ENCODE measurements around the gene NT5DC3. TPM values are rescaled to one million over a fixed set of nuclear protein-coding genes. Genes with fewer than 3 reads are reported as not detected.

The NT5DC3 gene
- total and polyA plus RNA-seq, 3 experiments from 2014 or later, result 0.93 to 10.0 (median 9.9) TPM

DNA sequence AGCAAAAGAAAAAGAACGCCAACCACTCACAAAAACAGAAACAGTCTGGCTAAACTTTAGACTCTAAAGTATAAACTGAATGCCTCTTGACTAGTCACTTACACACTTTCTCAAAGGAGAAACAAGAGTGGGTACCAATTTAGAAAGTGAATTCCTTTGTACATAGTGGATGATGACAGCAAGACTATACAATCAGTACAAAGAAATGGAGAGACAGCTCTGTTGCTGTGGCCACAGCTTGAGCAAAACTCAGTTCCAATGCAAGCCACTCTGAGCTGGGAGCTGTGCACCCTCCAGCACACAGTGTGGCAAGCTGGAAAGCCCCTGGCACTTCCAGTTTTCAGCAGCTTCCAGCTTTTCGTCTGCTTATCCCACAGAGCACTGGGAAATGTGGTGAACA is 21.7 kb downstream of the NT5DC3 start:
- no peak overlapping the region for H3K4me3 Mint-ChIP-seq
- Histone ChIP-seq H3K4me1 (ENCODE audit: insufficient read depth, low read length) (no peaks in the 10 kb centered on the region), H3K27me3 (ENCODE audit: insufficient read depth, low read length, poor library complexity, severe bottlenecking) (no peaks in the 10 kb centered on the region), H3K9me3 (ENCODE audit: low read length) (no peaks in the 10 kb centered on the region), H3K36me3 (ENCODE audit: insufficient read depth, low read length) (no peaks in the 10 kb centered on the region), H3K27ac (ENCODE audit: low read depth, low read length) (no peak overlapping the region), H3K4me3 (ENCODE audit: low read length) (no peak overlapping the region)
- peaks cover 0 to 2% (median 2%) of the 10 kb centered on the region in 5 donors for H3K9me3 Mint-ChIP-seq
- no peaks in the 10 kb centered on the region for H3K27me3 Mint-ChIP-seq
- CTCF ChIA-PET, result no interaction called here
- no peaks in the 10 kb centered on the region for H3K4me1 Mint-ChIP-seq
- no peak for DNase-seq
- POLR2A ChIA-PET, result no interaction called here
- H3K27ac Mint-ChIP-seq, result no peak overlapping the region
- H3K36me3 Mint-ChIP-seq, result peaks cover 3 to 7% (median 7%) of the 10 kb centered on the region in 3 donors

- ChIA-PET CTCF (no interaction called here), POLR2A (no interaction called here)
- Histone ChIP-seq H3K36me3 (ENCODE audit: insufficient read depth, low read length) (no peaks in the 10 kb centered on the region), H3K27me3 (ENCODE audit: insufficient read depth, low read length, poor library complexity, severe bottlenecking) (no peaks in the 10 kb centered on the region), H3K9me3 (ENCODE audit: low read length) (no peaks in the 10 kb centered on the region), H3K4me1 (ENCODE audit: insufficient read depth, low read length) (no peaks in the 10 kb centered on the region), H3K4me3 (ENCODE audit: low read length) (no peak overlapping the region), H3K27ac (ENCODE audit: low read depth, low read length) (no peak overlapping the region)
- no peak overlapping the region for H3K27ac Mint-ChIP-seq
- no peaks in the 10 kb centered on the region for H3K27me3 Mint-ChIP-seq
- H3K36me3 Mint-ChIP-seq, result peaks cover 6 to 21% (median 14%) of the 10 kb centered on the region in 3 donors
- no peak overlapping the region for H3K4me3 Mint-ChIP-seq
- DNase-seq, result no peak
- no peaks in the 10 kb centered on the region for H3K4me1 Mint-ChIP-seq
- peaks cover 0 to 2% (median 2%) of the 10 kb centered on the region in 5 donors for H3K9me3 Mint-ChIP-seq
Measured at GRCh38 chr12:103817791-103818190, 23.2 kb downstream of the NT5DC3 start.

GRCh38 chr12:103816663-103817062 is 24.4 kb downstream of the NT5DC3 start:
- peaks cover 0 to under 1% (median 0%) of the 10 kb centered on the region in 5 donors for H3K9me3 Mint-ChIP-seq
- no peak for DNase-seq
- CTCF ChIA-PET, result no interaction called here

GRCh38 chr12:103814436-103814835 is 26.6 kb downstream of the NT5DC3 start:
- H3K4me3 Mint-ChIP-seq, result no peak overlapping the region
- Histone ChIP-seq H3K36me3 (ENCODE audit: insufficient read depth, low read length) (no peaks in the 10 kb centered on the region), H3K27me3 (ENCODE audit: insufficient read depth, low read length, poor library complexity, severe bottlenecking) (no peaks in the 10 kb centered on the region), H3K9me3 (ENCODE audit: low read length) (no peaks in the 10 kb centered on the region), H3K4me3 (ENCODE audit: low read length) (no peak overlapping the region), H3K27ac (ENCODE audit: low read depth, low read length) (no peak overlapping the region), H3K4me1 (ENCODE audit: insufficient read depth, low read length) (no peaks in the 10 kb centered on the region)
- no peak overlapping the region for H3K27ac Mint-ChIP-seq
- no peak for DNase-seq
- no peaks in the 10 kb centered on the region for H3K4me1 Mint-ChIP-seq
- H3K36me3 Mint-ChIP-seq, result peaks cover 12 to 37% (median 15%) of the 10 kb centered on the region in 3 donors
- ChIA-PET POLR2A (no interaction called here), CTCF (no interaction called here)
- H3K27me3 Mint-ChIP-seq, result no peaks in the 10 kb centered on the region
- H3K9me3 Mint-ChIP-seq, result no peaks in the 10 kb centered on the region

More at GRCh38 chr12:103816663-103817062, 24.4 kb downstream of the NT5DC3 start:
- no peaks in the 10 kb centered on the region for H3K27me3 ChIP-seq (ENCODE audit: insufficient read depth, low read length, poor library complexity, severe bottlenecking)
- no peaks in the 10 kb centered on the region for H3K4me1 ChIP-seq (ENCODE audit: insufficient read depth, low read length)
- Mint-ChIP-seq H3K27ac (no peak overlapping the region), H3K4me3 (no peak overlapping the region), H3K4me1 (no peaks in the 10 kb centered on the region), H3K27me3 (no peaks in the 10 kb centered on the region), H3K36me3 (peaks cover 10 to 26% (median 16%) of the 10 kb centered on the region in 3 donors)
- POLR2A ChIA-PET, result no interaction called here
- H3K4me3 ChIP-seq (ENCODE audit: low read length), result no peak overlapping the region
- no peak overlapping the region for H3K27ac ChIP-seq (ENCODE audit: low read depth, low read length)
- no peaks in the 10 kb centered on the region for H3K9me3 ChIP-seq (ENCODE audit: low read length)
- H3K36me3 ChIP-seq (ENCODE audit: insufficient read depth, low read length), result no peaks in the 10 kb centered on the region

DNA sequence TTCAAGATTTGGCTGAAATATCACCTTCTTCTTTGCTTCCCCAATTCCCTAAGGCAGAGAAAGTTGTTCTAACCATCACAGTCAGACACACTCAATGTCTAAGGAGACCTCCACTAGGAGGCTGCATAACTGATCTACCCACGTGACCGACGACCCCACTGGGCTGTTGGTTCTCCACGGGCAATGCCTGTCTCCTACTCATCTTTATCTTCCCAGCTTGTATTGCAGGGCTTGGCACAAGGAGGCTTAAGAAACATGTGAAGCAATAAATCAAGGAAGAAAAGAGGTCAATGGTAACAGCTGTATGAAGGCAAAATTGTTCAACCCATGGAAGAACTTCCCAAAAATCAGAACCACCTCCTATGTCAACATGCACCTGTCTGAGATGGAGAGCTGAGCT is 27.1 kb downstream of the NT5DC3 start:
- Histone ChIP-seq H3K9me3 (ENCODE audit: low read length) (no peaks in the 10 kb centered on the region), H3K4me3 (ENCODE audit: low read length) (no peak overlapping the region), H3K36me3 (ENCODE audit: insufficient read depth, low read length) (no peaks in the 10 kb centered on the region), H3K27me3 (ENCODE audit: insufficient read depth, low read length, poor library complexity, severe bottlenecking) (no peaks in the 10 kb centered on the region), H3K27ac (ENCODE audit: low read depth, low read length) (no peak overlapping the region), H3K4me1 (ENCODE audit: insufficient read depth, low read length) (no peaks in the 10 kb centered on the region)
- ChIA-PET CTCF (no interaction called here), POLR2A (no interaction called here)
- no peaks in the 10 kb centered on the region for H3K4me1 Mint-ChIP-seq
- H3K27me3 Mint-ChIP-seq, result no peaks in the 10 kb centered on the region
- peak overlapping the region in 1 of 8 donors; percentile 21 for H3K27ac Mint-ChIP-seq
- H3K9me3 Mint-ChIP-seq, result no peaks in the 10 kb centered on the region
- no peak for DNase-seq
- peaks cover 12 to 40% (median 15%) of the 10 kb centered on the region in 3 donors for H3K36me3 Mint-ChIP-seq
- H3K4me3 Mint-ChIP-seq, result no peak overlapping the region

GRCh38 chr12:103813426-103813825 is 27.6 kb downstream of the NT5DC3 start:
- peaks cover 12 to 44% (median 15%) of the 10 kb centered on the region in 3 donors for H3K36me3 Mint-ChIP-seq
- H3K4me1 Mint-ChIP-seq, result no peaks in the 10 kb centered on the region
- no peak for DNase-seq
- no peaks in the 10 kb centered on the region for H3K27me3 ChIP-seq (ENCODE audit: insufficient read depth, low read length, poor library complexity, severe bottlenecking)
- H3K4me3 Mint-ChIP-seq, result no peak overlapping the region
- H3K36me3 ChIP-seq (ENCODE audit: insufficient read depth, low read length), result no peaks in the 10 kb centered on the region
- H3K27me3 Mint-ChIP-seq, result no peaks in the 10 kb centered on the region
- ChIA-PET POLR2A (no interaction called here), CTCF (no interaction called here)
- no peak overlapping the region for H3K4me3 ChIP-seq (ENCODE audit: low read length)
- no peak overlapping the region for H3K27ac ChIP-seq (ENCODE audit: low read depth, low read length)
- H3K9me3 ChIP-seq (ENCODE audit: low read length), result no peaks in the 10 kb centered on the region
- no peak overlapping the region for H3K27ac Mint-ChIP-seq
- H3K4me1 ChIP-seq (ENCODE audit: insufficient read depth, low read length), result no peaks in the 10 kb centered on the region
- no peaks in the 10 kb centered on the region for H3K9me3 Mint-ChIP-seq

DNA sequence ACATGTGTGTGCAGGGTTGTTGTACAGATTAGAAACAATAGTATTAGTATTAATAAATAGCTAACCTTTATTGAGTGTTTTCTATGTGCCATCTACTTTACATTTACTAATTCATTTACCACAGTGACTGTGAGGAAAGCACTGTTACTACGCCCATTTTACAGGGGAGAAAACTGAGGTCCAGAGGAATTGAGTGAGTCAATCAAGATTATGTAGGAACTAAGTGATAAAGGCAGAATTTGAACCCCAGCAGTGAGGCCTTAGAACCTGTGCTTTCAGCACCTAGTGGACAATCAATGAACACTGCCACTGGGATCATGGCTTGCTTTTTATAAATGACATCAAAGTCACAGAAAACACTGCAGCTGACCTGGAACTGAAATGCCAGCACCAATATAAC is 28.2 kb downstream of the NT5DC3 start:
- H3K4me3 ChIP-seq (ENCODE audit: low read length), result no peak overlapping the region
- ChIA-PET POLR2A (interaction anchor here (0.6 kb wide), 1 partner anchor 11 kb away, joined by 6 read pairs; no protein-coding TSS in a partner anchor), CTCF (no interaction called here)
- Mint-ChIP-seq H3K9me3 (no peaks in the 10 kb centered on the region), H3K4me3 (no peak overlapping the region), H3K27ac (no peak overlapping the region), H3K4me1 (no peaks in the 10 kb centered on the region), H3K36me3 (peaks cover 13 to 45% (median 15%) of the 10 kb centered on the region in 3 donors), H3K27me3 (no peaks in the 10 kb centered on the region)
- no peak for DNase-seq
- no peak overlapping the region for H3K27ac ChIP-seq (ENCODE audit: low read depth, low read length)
- H3K36me3 ChIP-seq (ENCODE audit: insufficient read depth, low read length), result no peaks in the 10 kb centered on the region
- H3K27me3 ChIP-seq (ENCODE audit: insufficient read depth, low read length, poor library complexity, severe bottlenecking), result no peaks in the 10 kb centered on the region
- H3K9me3 ChIP-seq (ENCODE audit: low read length), result no peaks in the 10 kb centered on the region
- no peaks in the 10 kb centered on the region for H3K4me1 ChIP-seq (ENCODE audit: insufficient read depth, low read length)

- Histone ChIP-seq H3K36me3 (ENCODE audit: insufficient read depth, low read length) (no peaks in the 10 kb centered on the region), H3K9me3 (ENCODE audit: low read length) (no peaks in the 10 kb centered on the region), H3K4me3 (ENCODE audit: low read length) (no peak overlapping the region), H3K27ac (ENCODE audit: low read depth, low read length) (no peak overlapping the region), H3K27me3 (ENCODE audit: insufficient read depth, low read length, poor library complexity, severe bottlenecking) (no peaks in the 10 kb centered on the region), H3K4me1 (ENCODE audit: insufficient read depth, low read length) (no peaks in the 10 kb centered on the region)
- CTCF ChIA-PET, result no interaction called here
- no peaks in the 10 kb centered on the region for H3K4me1 Mint-ChIP-seq
- no peak overlapping the region for H3K27ac Mint-ChIP-seq
- H3K27me3 Mint-ChIP-seq, result no peaks in the 10 kb centered on the region
- no peak overlapping the region for H3K4me3 Mint-ChIP-seq
- H3K9me3 Mint-ChIP-seq, result no peaks in the 10 kb centered on the region
- DNase-seq, result no peak
- POLR2A ChIA-PET, result no interaction called here
- H3K36me3 Mint-ChIP-seq, result peaks cover 13 to 48% (median 15%) of the 10 kb centered on the region in 3 donors
Measured at GRCh38 chr12:103811791-103812190, 29.2 kb downstream of the NT5DC3 start.

GRCh38 chr12:103810111-103810510 is 30.9 kb downstream of the NT5DC3 start:
- no peak overlapping the region for H3K4me3 Mint-ChIP-seq
- CTCF ChIA-PET, result no interaction called here
- no peaks in the 10 kb centered on the region for H3K9me3 ChIP-seq (ENCODE audit: low read length)
- no peaks in the 10 kb centered on the region for H3K9me3 Mint-ChIP-seq
- H3K36me3 ChIP-seq (ENCODE audit: insufficient read depth, low read length), result no peaks in the 10 kb centered on the region
- no peak overlapping the region for H3K4me3 ChIP-seq (ENCODE audit: low read length)
- no peak for DNase-seq
- H3K27ac Mint-ChIP-seq, result peak overlapping the region in 1 of 8 donors; percentile 68
- POLR2A ChIA-PET, result no interaction called here
- no peaks in the 10 kb centered on the region for H3K4me1 Mint-ChIP-seq
- no peaks in the 10 kb centered on the region for H3K27me3 ChIP-seq (ENCODE audit: insufficient read depth, low read length, poor library complexity, severe bottlenecking)
- peaks cover 0 to 3% of the 10 kb centered on the region in 2 donors for H3K27me3 Mint-ChIP-seq
- H3K36me3 Mint-ChIP-seq, result peaks cover 14 to 53% (median 21%) of the 10 kb centered on the region in 3 donors
- no peak overlapping the region for H3K27ac ChIP-seq (ENCODE audit: low read depth, low read length)
- no peaks in the 10 kb centered on the region for H3K4me1 ChIP-seq (ENCODE audit: insufficient read depth, low read length)

Data from CD8-positive, alpha-beta memory T cell (primary cell).